ENCODE data around the gene MAP3K12.
"Not testable (repeated sequence)": the region's sequence is repeated elsewhere in the genome, so short reads cannot be mapped to it uniquely, and the experiment has no call there.

The MAP3K12 gene, protein sequence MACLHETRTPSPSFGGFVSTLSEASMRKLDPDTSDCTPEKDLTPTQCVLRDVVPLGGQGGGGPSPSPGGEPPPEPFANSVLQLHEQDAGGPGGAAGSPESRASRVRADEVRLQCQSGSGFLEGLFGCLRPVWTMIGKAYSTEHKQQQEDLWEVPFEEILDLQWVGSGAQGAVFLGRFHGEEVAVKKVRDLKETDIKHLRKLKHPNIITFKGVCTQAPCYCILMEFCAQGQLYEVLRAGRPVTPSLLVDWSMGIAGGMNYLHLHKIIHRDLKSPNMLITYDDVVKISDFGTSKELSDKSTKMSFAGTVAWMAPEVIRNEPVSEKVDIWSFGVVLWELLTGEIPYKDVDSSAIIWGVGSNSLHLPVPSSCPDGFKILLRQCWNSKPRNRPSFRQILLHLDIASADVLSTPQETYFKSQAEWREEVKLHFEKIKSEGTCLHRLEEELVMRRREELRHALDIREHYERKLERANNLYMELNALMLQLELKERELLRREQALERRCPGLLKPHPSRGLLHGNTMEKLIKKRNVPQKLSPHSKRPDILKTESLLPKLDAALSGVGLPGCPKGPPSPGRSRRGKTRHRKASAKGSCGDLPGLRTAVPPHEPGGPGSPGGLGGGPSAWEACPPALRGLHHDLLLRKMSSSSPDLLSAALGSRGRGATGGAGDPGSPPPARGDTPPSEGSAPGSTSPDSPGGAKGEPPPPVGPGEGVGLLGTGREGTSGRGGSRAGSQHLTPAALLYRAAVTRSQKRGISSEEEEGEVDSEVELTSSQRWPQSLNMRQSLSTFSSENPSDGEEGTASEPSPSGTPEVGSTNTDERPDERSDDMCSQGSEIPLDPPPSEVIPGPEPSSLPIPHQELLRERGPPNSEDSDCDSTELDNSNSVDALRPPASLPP

GRCh38 chr12:53499266-53500141 lies at the start of gene MAP3K12:
MAP3K12 (minus strand) TSS chr12:53499458; CDS start chr12:53487391, 12,067 bp downstream.
- DNase-seq = peak; percentile 72

DNA sequence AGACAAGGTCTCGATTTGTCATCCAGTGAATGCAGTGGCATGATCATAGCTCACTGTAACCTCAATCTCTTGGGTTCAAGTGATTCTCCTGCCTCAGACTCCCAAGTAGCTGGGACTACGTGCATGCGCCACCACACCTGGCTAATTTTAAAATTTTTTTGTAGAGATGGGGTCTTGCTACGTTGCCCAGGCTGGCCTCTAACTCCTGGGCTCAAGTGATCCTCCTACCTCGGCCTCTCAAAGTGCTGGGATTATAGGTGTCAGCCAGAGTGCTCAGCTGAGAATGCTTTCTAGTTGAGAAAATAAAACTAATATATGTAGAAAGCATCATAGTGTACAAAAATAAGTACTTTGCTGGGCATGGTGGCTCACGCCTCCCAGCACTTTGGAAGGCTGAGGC lies 49.1 kb upstream of the MAP3K12 start:
- DNase-seq = not testable (repeated sequence)

DNA sequence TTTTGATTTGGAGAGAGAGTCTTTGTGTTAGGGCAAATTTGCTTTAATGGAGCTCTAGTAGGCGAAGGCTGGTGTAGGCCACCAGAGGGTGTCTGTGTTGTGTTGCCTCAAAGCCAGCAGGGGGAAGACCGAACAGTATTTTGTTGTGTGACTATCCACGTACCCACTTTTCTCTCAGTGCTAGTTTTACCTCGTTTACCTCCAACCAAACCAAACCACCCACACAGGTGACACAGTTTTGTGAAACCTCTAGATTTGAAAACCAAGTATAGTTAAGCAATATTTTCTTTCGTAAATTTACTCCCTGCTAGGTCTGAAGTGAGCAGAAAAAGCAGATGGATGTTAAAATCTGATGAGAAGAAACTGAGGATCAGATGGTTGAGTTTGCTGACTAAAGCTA lies 44.3 kb upstream of the MAP3K12 start:
- peak; percentile 62 for DNase-seq

DNA sequence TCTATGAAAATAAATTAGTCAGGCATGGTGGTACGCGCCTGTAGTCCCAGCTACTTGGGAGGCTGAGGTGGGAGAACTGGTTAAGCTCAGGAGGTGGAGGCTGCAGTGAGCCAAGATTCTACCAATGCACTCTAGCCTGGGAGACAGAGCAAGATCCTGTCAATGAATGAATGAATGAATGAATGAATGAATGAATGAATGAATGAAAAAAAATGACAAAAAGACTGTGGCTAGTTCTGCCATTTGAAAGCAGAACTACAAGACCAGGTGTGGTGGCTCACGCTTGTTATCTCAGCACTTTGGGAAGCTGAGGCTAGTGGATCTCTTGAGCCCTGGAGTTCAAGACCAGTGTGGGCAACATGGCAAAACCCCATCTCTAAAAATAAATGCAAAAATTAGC lies 40.3 kb upstream of the MAP3K12 start:
- no peak for DNase-seq

GRCh38 chr12:53538209-53538689 lies 39.0 kb upstream of the MAP3K12 start:
- no peak for DNase-seq

DNA sequence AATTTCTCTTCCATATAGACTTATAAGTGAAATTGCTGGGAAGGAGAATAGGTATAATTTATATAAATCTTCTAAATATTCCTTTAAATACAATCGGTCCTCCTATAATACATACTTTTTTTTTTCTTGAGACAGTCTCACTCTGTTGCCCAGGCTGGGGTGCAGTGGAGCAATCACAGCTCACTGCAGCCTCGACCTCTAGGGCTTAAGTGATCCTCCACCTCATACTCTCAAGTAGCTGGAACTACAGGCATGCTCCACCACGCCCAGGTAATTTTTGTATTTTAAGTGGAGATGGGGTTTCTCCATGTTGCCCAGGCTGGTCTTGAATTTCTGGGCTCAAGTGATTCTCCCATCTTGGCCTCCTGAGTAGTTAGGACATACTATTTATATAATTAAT lies 37.7 kb upstream of the MAP3K12 start:
- DNase-seq = no peak

GRCh38 chr12:53533471-53533870 lies 34.2 kb upstream of the MAP3K12 start:
- no peak for DNase-seq

- DNase-seq = no peak
Measured at GRCh38 chr12:53532524-53533445, 33.5 kb upstream of the MAP3K12 start.

GRCh38 chr12:53532021-53532420 lies 32.8 kb upstream of the MAP3K12 start:
- no peak for DNase-seq

DNA sequence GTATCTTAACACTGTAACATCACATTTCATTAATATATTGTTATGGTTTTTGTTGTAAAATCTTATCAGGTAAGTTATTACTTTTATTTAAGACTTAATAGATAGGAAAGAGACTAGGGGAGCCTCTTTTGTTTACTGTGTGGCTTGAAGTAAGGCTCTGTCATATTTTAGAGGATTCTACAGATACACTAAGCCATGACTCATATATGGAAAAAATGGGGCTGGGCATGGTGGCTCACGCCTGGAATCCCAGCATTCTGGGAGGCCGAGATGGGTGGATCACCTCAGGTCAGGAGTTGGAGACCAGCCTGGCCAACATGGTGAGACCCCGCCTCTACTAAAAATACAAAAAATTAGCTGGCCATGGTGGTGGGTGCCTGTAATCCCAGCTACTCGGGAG lies 31.7 kb upstream of the MAP3K12 start:
- no peak for DNase-seq

- DNase-seq = no peak
Measured at GRCh38 chr12:53530061-53530460, 30.8 kb upstream of the MAP3K12 start.

DNA sequence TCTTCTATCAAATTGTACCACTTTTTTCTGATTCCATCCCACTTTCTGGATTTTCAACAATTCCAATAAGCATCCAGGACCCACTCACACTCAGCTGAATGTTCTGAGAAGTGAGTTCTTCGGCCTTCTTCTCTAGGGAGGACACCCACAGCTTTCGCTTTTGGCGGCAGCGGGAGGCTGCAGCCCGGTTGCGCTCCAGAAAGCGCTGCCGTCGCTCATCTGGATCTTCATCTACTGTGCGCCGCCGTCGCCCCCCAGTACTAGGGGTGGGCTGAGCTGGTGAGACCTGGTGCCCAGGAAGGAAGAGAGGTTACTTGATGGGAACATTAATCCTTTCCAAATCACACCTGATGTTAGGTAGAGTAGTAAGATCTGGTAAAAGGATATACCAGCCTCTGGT lies 25.2 kb upstream of the MAP3K12 start:
- DNase-seq = no peak

GRCh38 chr12:53523131-53523530 lies 23.9 kb upstream of the MAP3K12 start:
- DNase-seq = no peak

DNA sequence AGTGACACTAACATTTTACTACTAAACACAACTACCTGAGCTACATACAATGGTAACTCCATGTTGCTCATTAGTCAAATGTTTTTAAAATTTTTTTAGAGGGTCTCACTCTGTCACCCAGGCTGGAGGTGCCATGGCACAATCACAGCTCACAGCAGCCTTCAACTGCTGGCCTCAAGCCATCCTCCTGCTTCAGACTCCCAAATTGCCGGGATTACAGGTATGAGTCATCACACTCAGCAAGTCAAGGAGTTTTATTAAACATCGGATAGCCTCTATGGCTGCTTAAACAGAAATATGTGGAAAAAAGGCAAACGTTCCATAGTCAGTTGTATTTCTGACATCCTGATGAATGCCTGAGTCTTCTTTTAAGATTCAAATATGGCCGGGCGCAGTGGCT lies 19.1 kb upstream of the MAP3K12 start:
- DNase-seq = no peak

GRCh38 chr12:53516758-53517455 lies 17.6 kb upstream of the MAP3K12 start:
- DNase-seq = no peak

DNA sequence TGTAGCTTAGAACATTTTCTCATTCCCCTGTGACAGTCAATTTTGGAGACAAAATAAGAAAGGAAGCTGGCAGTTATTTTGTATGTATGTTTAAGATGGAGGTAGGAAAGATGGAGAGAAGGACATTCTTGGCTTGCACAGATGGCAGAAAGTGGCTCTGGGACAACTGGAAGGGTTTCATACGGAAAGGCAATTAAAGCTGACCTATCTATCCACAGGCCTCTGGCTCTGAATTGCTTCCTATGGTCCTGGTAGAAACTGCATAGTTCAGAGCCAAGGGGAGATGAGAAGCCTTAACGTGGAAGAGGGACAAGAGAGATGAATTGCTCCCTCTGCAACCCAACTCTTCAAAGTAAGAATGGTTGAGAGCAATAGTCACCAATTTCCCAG lies 16.0 kb upstream of the MAP3K12 start:
- no peak for DNase-seq

DNA sequence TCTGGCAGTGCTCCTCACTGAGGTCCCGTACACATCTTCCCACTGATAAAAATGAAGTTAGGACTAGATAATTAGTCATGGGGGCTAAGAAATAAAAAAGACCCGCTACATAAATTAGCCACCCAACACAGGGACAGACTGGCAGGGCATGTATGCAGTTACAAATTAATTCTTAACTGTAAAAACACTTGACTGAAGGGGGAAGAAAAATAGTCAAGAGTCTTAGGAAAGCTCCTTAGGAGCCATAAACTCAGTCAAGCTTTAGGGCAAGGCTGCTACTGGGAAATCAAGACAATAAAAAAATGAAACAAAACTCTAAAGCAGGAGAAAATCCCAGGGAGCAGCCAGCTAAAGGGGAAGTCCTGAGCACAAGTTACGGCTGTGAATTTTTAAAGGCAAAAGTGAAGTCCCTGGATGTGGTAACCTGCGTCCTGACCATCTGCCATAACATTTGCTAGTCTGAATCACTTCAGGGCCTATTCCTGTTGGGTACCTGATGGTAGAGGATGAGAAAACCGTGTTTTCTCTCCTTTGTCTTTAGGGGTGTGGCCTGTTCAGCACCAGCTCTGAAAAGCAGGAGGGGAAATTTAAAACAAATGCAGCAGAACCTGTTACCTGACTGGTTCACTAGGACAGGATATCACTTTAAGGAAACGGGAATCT lies 15.5 kb upstream of the MAP3K12 start:
- no peak for DNase-seq

- no peak for DNase-seq
Measured at GRCh38 chr12:53513712-53514410, 14.6 kb upstream of the MAP3K12 start.

DNA sequence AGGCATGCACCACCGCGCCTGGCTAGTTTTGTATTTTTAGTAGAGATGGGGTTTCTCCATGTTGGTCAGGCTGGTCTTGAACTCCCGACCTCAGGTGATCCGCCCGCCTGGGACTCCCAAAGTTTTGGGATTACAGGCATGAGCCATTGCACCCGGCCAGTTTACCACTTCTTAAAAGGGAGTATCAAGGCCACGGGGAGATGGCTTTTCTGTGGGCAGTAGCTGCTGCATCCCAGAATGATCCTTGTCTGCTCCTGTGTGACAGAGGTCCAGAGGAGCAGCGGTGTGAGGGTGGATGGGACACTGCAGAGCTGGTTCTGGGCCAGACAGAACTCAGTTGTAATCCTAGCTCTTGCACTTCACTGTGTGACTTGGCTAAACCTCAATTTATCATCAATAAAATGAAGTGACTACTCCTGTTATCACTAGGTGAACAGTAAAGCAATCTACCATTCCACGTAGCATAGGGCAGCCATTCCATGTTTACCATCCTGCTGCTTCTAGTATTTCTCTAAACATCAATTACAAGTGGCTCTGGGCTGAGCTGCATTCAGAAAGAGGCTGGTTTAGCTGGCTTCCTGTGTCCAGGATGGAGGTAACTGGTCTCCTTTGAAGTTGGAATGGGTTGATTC lies 11.0 kb upstream of the MAP3K12 start:
- DNase-seq = no peak

Measured in CD4-positive, alpha-beta T cell treated with Interleukin-17A for 4 hours (primary cell).